ENCODE results near the gene PTGFRN. TPM values are rescaled to one million over a fixed set of nuclear protein-coding genes. Genes with fewer than 3 reads are reported as not detected.

PTGFRN gene
- total RNA-seq, 2 experiments from 2014 or later, result 1.8 to 2.8 TPM

GRCh38 chr1:116899529-116899928 lies 10.2 kb upstream of the PTGFRN start:
- no peak overlapping the region for H3K4me3 Mint-ChIP-seq
- POLR2A ChIA-PET, result no interaction called here
- peaks cover 5% of the 10 kb centered on the region for H3K36me3 Mint-ChIP-seq (ENCODE audit: low read depth)
- H3K27me3 Mint-ChIP-seq, result peaks cover 13% of the 10 kb centered on the region
- H3K9me3 Mint-ChIP-seq, result peaks cover 10% of the 10 kb centered on the region
- H3K27ac Mint-ChIP-seq, result no peak overlapping the region
- DNase-seq, result no peak
- CTCF ChIA-PET, result interaction anchor here (1.2 kb wide), 1 partner anchor 9 kb away, joined by 3 read pairs; no protein-coding TSS in a partner anchor
- H3K4me1 Mint-ChIP-seq, result no peaks in the 10 kb centered on the region

DNA sequence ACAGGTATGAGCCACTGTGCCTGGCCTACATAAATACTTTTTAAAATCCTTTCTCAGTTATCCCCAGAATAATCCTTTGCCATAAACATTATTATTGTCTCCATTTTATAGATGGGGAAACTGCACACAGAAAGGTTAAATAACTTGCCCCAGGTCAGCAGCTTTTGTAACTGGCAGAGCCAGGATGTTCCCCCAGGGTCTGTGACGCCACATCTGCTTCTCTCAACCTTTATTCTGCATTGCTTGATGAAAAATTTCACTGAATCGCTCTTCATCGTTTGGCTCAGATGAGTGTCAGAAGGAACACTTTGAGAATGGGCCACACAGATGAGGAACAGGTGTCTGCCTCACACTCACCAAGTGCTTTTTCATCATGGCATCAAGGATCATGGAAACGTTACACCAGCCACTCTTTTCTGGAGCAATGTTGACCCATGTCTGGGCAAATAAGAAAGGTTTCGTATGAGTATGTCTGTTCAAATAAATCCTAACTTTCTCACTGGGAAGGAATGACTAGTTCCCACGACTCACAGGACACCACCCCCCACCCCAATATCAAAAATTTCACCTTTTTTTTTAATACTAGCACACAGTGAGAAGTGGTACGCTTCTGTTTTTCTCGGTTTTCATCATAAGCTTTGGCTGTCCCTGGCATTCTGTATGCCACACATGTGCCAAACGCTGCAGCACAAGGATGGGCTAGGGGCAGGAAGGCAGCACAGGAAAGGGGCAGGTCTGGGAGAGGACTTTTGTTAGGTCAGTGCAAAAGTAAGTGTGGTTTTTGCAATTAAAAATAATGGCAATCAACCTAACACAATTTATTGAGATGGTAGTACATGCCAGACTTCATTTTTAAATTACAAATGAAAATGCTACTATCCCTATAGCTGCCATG lies 9.0 kb upstream of the PTGFRN start:
- peaks cover 13% of the 10 kb centered on the region for H3K27me3 Mint-ChIP-seq

DNA sequence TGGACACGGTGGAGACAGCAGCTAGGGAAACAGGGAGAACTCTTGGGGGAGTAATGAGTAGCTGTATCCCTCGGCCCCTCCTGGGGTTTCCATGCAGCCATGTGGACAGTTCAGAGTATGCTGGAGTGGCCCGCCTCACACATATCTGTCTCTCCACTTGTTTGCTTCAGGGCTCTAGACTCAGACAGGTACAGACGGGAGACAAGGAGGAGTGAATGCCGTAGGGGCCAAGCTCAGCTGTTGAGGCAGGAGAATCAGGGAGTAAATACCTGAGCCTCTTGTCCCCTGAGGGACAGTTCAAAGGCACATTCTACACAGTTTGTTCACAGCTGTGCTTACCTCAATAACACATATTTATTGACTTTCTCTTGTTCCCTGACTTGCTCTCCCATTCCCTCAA lies 7.7 kb upstream of the PTGFRN start:
- CTCF ChIA-PET, result no interaction called here
- peaks cover 13% of the 10 kb centered on the region for H3K27me3 Mint-ChIP-seq
- H3K27ac Mint-ChIP-seq, result no peak overlapping the region
- no peak for DNase-seq
- H3K36me3 Mint-ChIP-seq (ENCODE audit: low read depth), result no peaks in the 10 kb centered on the region
- H3K9me3 Mint-ChIP-seq, result peaks cover 3% of the 10 kb centered on the region
- no peak overlapping the region for H3K4me3 Mint-ChIP-seq
- POLR2A ChIA-PET, result no interaction called here
- no peaks in the 10 kb centered on the region for H3K4me1 Mint-ChIP-seq

More for the DNA sequence above, 9.0 kb upstream of the PTGFRN start:
- no peak overlapping the region for H3K27ac Mint-ChIP-seq
- DNase-seq, result no peak
- CTCF ChIA-PET, result interaction anchor here (0.8 kb wide), 1 partner anchor 175 kb away, joined by 5 read pairs; no protein-coding TSS in a partner anchor
- H3K36me3 Mint-ChIP-seq (ENCODE audit: low read depth), result no peaks in the 10 kb centered on the region
- H3K9me3 Mint-ChIP-seq, result peaks cover 3% of the 10 kb centered on the region
- H3K4me3 Mint-ChIP-seq, result no peak overlapping the region
- POLR2A ChIA-PET, result no interaction called here
- H3K4me1 Mint-ChIP-seq, result no peaks in the 10 kb centered on the region

GRCh38 chr1:116902723-116903383 lies 6.9 kb upstream of the PTGFRN start:
- POLR2A ChIA-PET, result no interaction called here
- Mint-ChIP-seq H3K4me1 (no peaks in the 10 kb centered on the region), H3K36me3 (ENCODE audit: low read depth) (no peaks in the 10 kb centered on the region), H3K27ac (no peak overlapping the region), H3K9me3 (peaks cover 3% of the 10 kb centered on the region), H3K4me3 (no peak overlapping the region), H3K27me3 (peaks cover 13% of the 10 kb centered on the region)
- CTCF ChIA-PET, result no interaction called here
- DNase-seq, result no peak

- POLR2A ChIA-PET, result no interaction called here
- Mint-ChIP-seq H3K4me1 (peaks cover 4% of the 10 kb centered on the region), H3K4me3 (no peak overlapping the region), H3K27ac (no peak overlapping the region), H3K36me3 (ENCODE audit: low read depth) (no peaks in the 10 kb centered on the region), H3K9me3 (peaks cover under 1% of the 10 kb centered on the region), H3K27me3 (peaks cover 18% of the 10 kb centered on the region)
- CTCF ChIA-PET, result no interaction called here
- no peak for DNase-seq
Measured at GRCh38 chr1:116904791-116905320, 4.9 kb upstream of the PTGFRN start.

- no peaks in the 10 kb centered on the region for H3K36me3 Mint-ChIP-seq (ENCODE audit: low read depth)
- peaks cover 14% of the 10 kb centered on the region for H3K27me3 Mint-ChIP-seq
- H3K4me3 Mint-ChIP-seq, result no peak overlapping the region
- ChIA-PET POLR2A (no interaction called here), CTCF (no interaction called here)
- H3K27ac Mint-ChIP-seq, result no peak overlapping the region
- DNase-seq, result no peak
- no peaks in the 10 kb centered on the region for H3K9me3 Mint-ChIP-seq
- H3K4me1 Mint-ChIP-seq, result peaks cover 4% of the 10 kb centered on the region
Measured at GRCh38 chr1:116906812-116907211, 2.9 kb upstream of the PTGFRN start.

GRCh38 chr1:116907351-116907750 lies 2.4 kb upstream of the PTGFRN start:
- Mint-ChIP-seq H3K4me1 (peaks cover 4% of the 10 kb centered on the region), H3K9me3 (no peaks in the 10 kb centered on the region), H3K27ac (no peak overlapping the region), H3K4me3 (no peak overlapping the region), H3K36me3 (ENCODE audit: low read depth) (no peaks in the 10 kb centered on the region), H3K27me3 (peaks cover 12% of the 10 kb centered on the region)
- DNase-seq, result no peak
- ChIA-PET CTCF (interaction anchor here (1.5 kb wide), 1 partner anchor 8 kb away, joined by 3 read pairs; no protein-coding TSS in a partner anchor), POLR2A (no interaction called here)

DNA sequence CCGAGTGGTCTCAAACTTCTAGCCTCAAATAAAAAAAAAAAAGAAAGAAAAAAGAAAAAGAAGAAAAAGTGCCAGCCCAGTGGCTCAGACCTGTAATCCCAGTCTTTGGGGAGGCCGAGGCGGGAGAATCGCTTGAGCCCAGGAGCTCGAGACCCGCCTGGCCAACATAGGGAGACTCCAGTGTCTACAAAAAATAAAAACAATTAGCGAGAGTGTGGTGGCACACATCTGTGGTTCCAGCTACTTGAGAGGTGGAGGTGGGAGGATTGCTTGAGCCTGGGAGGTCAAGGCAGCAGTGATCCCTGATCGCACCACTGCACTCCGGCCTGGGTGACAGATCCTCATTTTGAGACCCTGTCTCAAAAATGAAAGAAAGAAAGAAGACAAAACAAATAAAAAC lies 1.4 kb upstream of the PTGFRN start:
- POLR2A ChIA-PET, result no interaction called here
- CTCF ChIA-PET, result interaction anchor here (1.2 to 1.5 kb wide), 2 partner anchors 9 to 144 kb away, joined by 3 read pairs; no protein-coding TSS in a partner anchor
- no peaks in the 10 kb centered on the region for H3K36me3 Mint-ChIP-seq (ENCODE audit: low read depth)
- peaks cover 4% of the 10 kb centered on the region for H3K4me1 Mint-ChIP-seq
- H3K27ac Mint-ChIP-seq, result no peak overlapping the region
- H3K9me3 Mint-ChIP-seq, result no peaks in the 10 kb centered on the region
- peaks cover 9% of the 10 kb centered on the region for H3K27me3 Mint-ChIP-seq
- no peak for DNase-seq
- no peak overlapping the region for H3K4me3 Mint-ChIP-seq

- H3K27ac Mint-ChIP-seq, result no peak overlapping the region
- peaks cover 9% of the 10 kb centered on the region for H3K27me3 Mint-ChIP-seq
- ChIA-PET POLR2A (no interaction called here), CTCF (interaction anchor here (1.2 to 1.5 kb wide), 3 partner anchors 10 to 184 kb away, joined by 3 read pairs; no protein-coding TSS in a partner anchor)
- H3K4me3 Mint-ChIP-seq, result peak overlapping the region; percentile 66
- H3K4me1 Mint-ChIP-seq, result peaks cover 4% of the 10 kb centered on the region
- no peak for DNase-seq
- H3K9me3 Mint-ChIP-seq, result no peaks in the 10 kb centered on the region
- no peaks in the 10 kb centered on the region for H3K36me3 Mint-ChIP-seq (ENCODE audit: low read depth)
Measured at GRCh38 chr1:116908820-116909511, 750 bp upstream of the PTGFRN start.

DNA sequence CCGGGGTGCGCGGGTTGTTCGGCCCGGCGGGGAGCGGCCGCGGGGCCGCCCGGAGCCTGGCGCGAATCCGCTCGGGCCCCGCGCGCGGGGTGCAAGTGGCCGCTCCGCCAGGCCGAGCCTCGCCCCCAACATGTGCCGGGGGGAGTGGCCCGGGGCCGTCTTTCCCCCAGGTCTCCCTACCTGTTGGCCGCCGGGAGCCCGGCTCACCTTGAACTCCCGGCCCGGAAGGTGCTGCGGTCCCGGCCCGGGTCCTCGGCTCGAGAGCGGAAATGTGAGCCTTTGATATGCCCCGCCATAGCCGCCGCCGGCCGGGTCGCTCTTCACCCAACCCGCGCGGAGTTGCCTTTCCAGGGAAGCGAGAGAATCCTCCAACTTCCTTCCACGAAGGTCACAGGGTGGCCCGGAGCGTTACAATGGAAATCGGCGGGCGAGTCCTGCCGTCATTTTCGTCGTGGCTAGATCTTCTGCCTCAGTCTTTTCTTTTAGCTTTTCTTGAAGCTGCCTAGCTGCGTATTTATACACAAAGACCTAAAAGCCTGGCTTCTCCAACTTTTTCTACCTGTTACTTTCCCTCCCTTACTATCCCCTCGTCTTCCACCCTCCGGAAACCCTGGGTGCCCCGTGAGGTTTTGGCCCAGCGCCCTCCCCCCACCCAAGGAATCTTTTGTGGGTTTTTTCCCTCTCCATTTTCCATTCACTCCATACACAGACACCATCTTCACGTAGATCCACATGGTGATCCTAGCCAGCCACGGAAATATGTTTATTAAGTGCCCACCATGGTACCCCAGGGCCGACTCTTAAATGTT lies 867 bp downstream of the PTGFRN start:
- peaks cover 11% of the 10 kb centered on the region for H3K4me1 Mint-ChIP-seq
- peaks cover 9% of the 10 kb centered on the region for H3K27me3 Mint-ChIP-seq
- ChIA-PET POLR2A (interaction anchor here (1.8 kb wide), 1 partner anchor 150 kb away, joined by 4 read pairs; the partner anchor contains the start of gene TTF2), CTCF (interaction anchor here (1.0 to 1.2 kb wide), 2 partner anchors 173 to 186 kb away, joined by 4 to 5 read pairs; no protein-coding TSS in a partner anchor)
- H3K9me3 Mint-ChIP-seq, result no peaks in the 10 kb centered on the region
- no peak overlapping the region for H3K4me3 Mint-ChIP-seq
- H3K27ac Mint-ChIP-seq, result no peak overlapping the region
- peak; percentile 52 for DNase-seq
- H3K36me3 Mint-ChIP-seq (ENCODE audit: low read depth), result no peaks in the 10 kb centered on the region

GRCh38 chr1:116911188-116911553 lies 1.5 kb downstream of the PTGFRN start:
- no peak for DNase-seq
- Mint-ChIP-seq H3K36me3 (ENCODE audit: low read depth) (no peaks in the 10 kb centered on the region), H3K27me3 (peaks cover 9% of the 10 kb centered on the region), H3K27ac (no peak overlapping the region), H3K4me3 (no peak overlapping the region), H3K4me1 (peaks cover 11% of the 10 kb centered on the region), H3K9me3 (no peaks in the 10 kb centered on the region)
- ChIA-PET CTCF (interaction anchor here (1.0 to 1.2 kb wide), 2 partner anchors 173 to 186 kb away, joined by 4 to 5 read pairs; no protein-coding TSS in a partner anchor), POLR2A (interaction anchor here (1.8 kb wide), 1 partner anchor 149 kb away, joined by 4 read pairs; the partner anchor contains the start of gene TTF2)
